ENCODE measurements around the gene TOPAZ1.

TOPAZ1 gene

DNA sequence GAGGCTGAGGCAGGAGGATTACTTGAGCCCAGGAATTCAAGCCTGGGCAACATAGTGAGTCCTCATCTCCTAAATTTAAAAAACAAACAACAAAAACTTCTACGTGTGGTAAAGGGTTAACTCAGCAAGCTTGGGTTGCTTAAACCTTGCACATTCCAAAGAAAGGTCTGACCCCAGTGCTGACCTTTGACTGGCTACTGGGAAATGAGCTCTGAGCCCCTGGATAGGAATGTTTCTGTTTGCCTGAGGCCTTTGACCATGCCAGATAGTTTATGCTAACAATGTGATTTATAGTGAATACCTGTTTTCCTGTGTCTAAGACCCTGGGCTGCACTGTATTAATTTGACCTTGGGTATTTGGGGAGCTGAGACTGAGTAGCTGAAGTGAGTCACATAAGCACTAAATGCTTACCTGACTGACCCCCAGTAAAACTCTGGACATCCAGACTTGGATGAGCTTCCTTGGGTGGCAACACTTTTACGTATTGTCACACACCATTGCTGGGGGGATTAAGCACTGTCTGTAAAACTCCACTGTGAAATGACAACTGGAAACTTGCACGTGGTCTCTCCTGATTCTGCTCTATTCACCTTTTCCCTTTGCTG is 117.6 kb downstream of the TOPAZ1 start:
- DNase-seq (ENCODE audit: low read depth): no peak
- H3K4me3 ChIP-seq (ENCODE audit: low read depth, low read length): no peak overlapping the region

DNA sequence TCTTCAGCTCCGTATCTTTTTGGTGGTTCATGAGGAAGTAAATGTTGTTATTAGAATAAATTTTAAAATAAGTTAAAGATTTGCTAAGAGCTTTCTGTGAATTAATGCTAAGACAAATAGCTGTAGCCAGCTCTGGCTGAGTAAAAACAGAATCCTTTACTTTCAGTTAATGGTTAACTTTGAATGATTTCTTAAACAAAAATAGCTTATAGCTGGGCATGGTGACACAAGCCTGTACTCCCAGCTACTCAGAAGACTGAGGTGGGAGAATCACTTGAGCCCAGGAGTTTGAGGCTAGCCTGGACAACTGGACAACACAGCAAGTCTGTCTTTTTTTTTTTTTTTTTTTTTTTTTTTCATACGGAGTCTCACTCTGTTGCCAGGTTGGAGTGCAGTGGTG is 121.9 kb downstream of the TOPAZ1 start:
- DNase-seq (ENCODE audit: low read depth): no peak
- no peak overlapping the region for H3K4me3 ChIP-seq (ENCODE audit: low read depth, low read length)

DNA sequence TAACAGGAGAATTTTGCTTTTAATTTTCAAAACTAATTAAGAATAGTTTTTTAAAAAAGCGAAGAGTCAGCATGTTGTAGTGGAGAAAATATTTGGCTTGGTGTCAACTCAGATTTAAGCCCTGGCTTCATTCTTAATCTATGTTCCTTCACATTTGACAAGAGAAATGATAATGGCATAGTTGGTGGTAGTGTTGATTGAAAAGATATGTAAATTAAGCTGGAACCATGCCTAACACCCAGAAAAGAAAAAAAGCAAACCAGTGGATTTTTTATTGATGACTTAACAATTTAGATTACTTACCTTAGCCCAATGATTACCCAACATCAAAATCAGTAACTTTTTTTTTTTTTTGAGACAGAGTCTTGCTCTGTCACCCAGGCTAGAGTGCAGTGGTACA is 124.3 kb downstream of the TOPAZ1 start:
- DNase-seq (ENCODE audit: low read depth): no peak

DNA sequence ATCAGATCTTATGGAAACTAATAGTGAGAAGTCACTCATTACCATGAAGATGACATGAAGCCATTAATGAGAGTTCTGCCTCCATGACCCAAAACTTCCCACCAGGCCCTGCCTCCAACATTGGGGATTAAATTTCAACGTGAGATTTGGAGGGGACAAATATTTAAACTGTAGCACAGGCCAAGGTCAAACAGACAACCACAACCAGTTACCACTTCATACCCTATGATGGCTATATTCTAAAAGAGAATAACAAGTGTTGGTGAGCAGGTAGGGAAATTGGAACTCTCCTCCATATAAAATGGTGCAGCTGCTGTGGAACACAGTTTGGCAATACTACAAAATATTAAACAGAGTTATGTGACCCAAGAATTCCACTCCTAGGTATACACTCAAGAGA is 133.8 kb downstream of the TOPAZ1 start:
- no peak for DNase-seq (ENCODE audit: low read depth)
- H3K4me3 ChIP-seq (ENCODE audit: low read depth, low read length): no peak overlapping the region

More for the DNA sequence above, 124.3 kb downstream of the TOPAZ1 start:
- no peak overlapping the region for H3K4me3 ChIP-seq (ENCODE audit: low read depth, low read length)
